CD4-positive, alpha-beta T cell treated with Interleukin-4 for 1 hour (primary cell): ENCODE results near the gene SIDT2.
"Not testable (repeated sequence)": the region's sequence is repeated elsewhere in the genome, so short reads cannot be mapped to it uniquely, and the experiment has no call there.

Experiments
- DNase-seq, 2 donors: peaks; one replicate each; pipeline ENCODE4 v3.0.0-alpha.2; 2020 to 2022

Gene SIDT2

DNA sequence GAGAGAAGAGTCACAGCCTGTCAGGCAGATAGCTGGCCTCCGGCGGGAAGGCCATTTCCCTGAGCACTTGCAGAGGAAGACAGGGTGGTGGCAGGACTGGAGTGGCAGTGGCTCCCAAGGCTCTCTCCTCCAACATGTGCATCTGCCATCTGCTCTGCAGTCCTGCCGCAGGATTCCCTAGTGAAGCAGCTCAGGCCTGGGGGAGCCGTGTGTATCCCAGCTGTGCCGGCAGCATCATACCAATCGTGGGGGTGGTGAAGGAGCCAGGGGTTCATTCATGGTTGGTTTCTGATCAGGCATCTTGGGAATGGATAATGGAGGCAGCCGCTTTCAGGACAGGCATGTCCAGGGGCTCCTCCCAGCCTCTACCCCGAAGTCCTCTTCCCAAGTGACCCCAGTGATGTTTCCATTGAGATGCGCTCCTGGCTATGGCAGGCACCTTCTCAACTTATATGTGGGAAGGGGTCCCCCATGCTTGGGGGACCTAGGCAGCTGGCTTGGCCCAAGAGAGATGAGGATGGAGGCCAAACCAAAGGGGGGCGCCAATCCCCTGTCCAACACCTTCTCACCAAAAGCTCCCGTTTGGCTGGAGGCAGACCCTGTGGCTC, 26.8 kb downstream of the SIDT2 start:
- DNase-seq, result no peak

- not testable (repeated sequence) for DNase-seq
These were observed 27.6 kb downstream of the SIDT2 start for GRCh38 chr11:117206111-117206510.

DNA sequence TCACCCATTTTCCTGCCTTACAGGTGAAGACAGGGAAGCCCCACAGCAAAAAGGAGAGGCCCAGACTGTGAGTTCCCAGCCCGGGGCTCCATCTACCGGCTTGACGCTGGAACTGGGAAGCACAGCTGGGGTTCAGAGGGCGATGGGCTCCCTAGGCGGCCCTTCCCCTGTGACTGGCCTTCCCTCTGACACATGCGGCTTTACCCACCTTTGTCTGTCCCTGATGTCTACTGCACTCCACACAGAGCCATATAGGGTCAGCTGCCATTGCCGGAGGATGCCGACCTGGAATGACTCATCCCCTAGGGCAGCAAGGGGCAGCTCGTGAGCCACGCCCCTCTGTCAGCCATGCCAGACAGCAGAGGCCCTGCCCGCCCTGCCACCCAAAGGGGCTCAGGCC, 28.3 kb downstream of the SIDT2 start:
- not testable (repeated sequence) for DNase-seq

DNA sequence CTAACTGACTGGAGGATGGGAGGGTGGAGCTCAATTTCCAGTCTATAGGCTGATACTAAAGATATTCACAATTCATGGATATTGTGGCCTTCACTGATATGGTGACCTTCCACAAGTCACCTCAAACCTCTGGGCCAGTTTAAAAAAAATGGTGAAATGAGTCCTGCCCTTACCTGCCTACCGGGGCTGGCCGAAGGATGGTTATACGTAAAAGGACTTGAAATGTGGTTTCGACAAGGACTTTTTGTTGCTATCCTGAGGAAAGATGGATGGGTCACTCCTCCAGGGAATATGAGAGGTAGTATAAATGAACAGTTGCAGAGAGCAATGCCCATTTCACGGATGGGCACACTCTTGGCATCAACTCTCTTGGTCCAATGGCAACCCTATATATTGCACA, 28.9 kb downstream of the SIDT2 start:
- not testable (repeated sequence) for DNase-seq

DNA sequence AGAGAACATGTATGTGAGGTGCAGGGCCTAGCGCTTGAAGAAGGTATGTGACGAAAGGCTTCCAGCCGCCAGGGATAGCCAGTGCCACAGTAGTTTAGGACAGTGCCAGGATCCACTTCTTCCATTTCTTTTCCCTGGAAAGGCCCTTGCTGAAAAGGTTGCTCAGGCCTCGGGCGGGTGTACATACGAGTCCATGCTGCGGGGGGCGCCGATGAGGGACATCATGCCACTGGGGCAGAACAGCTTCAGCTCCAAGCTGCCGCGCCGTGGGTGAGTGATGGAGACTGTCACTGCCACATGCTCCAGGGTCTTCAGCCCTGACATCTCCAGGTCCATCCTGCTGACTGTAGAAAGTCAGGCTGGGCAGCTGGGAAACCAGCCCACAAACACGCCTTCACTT, 30.2 kb downstream of the SIDT2 start:
- DNase-seq, result not testable (repeated sequence)

- not testable (repeated sequence) for DNase-seq
These were observed 31.0 kb downstream of the SIDT2 start for GRCh38 chr11:117209351-117210125.

DNA sequence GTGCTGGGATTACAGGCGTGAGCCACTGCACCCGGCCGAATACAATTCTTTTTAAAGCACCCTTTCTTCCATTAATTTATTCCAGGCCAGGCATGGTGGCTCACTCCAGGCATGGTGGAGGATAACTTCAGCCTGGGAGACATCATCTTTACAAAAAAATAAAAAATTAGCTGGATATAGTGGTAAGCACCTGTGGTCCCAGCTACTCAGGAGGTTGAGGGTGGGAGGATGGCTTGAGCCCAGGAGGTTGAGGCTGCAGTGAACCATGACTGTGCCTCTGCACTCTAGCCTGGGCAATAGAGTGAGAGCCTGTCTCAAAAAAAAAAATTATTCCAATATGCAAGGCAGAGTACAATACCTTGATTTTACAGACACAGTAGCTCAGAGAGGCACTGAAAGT, 32.1 kb downstream of the SIDT2 start:
- DNase-seq, result no peak

- DNase-seq, result no peak
These were observed 34.3 kb downstream of the SIDT2 start for GRCh38 chr11:117212697-117213355.

GRCh38 chr11:117214404-117215110, 36.0 kb downstream of the SIDT2 start:
- no peak for DNase-seq

DNA sequence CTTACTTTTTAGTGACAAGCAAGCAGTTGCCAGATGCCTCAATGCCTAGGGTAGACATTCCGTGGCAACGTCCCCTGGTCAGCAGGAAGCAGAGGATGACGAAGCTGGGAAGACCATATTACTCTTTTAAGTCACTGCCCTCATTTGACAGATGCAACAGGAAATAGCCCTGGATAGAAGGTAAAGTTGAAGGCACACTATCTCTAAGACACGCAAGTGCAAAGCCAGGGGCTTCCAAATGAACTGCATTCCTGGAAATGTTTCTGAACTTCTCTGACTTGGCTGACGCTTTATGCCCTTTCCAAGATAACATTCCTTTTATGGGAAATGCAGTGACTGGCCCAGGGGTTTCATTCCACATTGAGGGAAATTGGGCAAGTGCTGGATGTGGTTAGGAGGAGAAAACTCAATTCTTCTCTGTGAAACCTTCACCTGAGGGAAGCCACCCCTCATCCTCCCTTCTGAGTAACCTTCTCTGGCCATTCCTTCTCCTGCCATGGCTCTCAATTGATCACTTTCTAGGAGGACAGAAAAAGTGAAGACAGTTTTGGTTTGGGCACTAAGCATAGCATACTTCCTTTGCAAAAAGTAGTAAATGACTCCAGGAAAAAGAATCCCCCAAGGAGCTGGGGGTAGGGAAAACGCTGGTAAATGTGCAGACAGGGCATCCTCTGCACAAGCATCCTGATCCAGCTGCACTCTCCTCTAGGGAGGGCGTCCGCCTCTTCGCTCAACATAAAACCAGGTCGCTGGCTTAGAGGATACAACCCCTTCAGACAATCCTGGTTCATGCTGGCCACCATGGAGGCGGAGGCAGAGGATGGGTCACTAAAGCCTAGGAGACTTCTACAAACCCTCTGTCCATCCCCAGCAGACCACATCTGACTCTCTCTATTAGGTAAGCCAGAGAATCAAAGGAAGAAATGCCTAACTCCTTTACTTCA, 38.9 kb downstream of the SIDT2 start:
- DNase-seq, result no peak

GRCh38 chr11:117218133-117218915, 39.8 kb downstream of the SIDT2 start:
- DNase-seq, result no peak

DNA sequence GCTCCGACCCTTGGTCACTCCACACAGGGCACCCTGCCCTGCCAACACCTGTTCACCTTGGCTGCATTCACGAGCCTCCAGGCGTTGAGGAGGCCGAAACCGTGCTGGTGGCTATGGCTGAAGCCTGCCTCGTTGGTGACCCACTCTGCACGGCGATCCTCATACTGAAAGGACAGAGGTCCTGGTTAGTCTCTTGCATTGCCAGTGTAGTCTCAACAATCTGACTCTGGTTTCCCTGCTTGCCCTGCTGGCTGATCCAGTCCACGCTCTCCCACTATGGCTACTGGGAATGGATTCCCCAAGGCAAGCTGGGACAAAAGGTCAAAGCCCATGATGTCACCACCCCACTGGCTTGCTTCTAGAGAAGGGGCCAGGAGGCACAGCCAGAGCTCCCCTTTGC, 40.5 kb downstream of the SIDT2 start:
- no peak for DNase-seq

DNA sequence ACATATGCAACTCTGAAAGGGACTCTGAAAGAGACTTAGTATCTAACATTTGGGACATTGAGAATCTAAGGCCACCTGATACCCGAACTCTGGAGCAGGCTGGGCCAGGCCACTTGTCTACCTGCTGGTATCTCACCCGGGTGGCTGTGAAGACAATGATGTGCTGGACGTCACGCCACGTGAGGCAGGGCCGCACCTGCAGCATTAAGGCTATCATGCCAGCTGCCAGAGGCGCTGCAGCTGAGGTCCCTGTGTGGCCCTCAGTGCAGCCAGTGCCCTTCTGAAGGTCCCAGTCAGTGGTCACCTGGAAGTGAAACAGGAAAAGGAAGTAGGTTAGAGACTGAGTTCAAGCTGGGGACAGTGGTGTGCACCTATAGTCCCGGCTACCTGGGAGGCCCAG, 40.9 kb downstream of the SIDT2 start:
- DNase-seq, result no peak

DNA sequence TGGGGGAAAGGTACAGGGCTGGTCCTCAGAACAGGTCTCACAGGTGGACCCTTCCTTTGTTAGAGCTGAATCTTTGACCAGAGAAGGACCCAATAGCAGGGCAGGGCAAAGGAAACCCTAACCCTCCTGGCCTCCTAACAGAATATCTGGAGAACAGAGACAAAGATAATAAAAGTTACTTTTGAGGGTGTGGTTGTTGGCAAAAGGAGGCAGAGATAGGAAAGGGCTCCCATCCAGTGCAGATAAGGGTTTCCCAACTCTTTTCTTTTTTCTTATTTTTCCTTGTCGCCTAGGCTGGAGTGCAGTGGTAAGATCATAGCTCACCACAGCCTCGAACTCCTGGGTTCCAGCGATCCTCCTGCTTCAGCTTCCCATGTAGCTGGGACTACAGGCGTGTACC, 41.5 kb downstream of the SIDT2 start:
- DNase-seq, result no peak

GRCh38 chr11:117220568-117220967, 42.0 kb downstream of the SIDT2 start:
- no peak for DNase-seq

GRCh38 chr11:117220999-117221774, 42.6 kb downstream of the SIDT2 start:
- no peak for DNase-seq

DNA sequence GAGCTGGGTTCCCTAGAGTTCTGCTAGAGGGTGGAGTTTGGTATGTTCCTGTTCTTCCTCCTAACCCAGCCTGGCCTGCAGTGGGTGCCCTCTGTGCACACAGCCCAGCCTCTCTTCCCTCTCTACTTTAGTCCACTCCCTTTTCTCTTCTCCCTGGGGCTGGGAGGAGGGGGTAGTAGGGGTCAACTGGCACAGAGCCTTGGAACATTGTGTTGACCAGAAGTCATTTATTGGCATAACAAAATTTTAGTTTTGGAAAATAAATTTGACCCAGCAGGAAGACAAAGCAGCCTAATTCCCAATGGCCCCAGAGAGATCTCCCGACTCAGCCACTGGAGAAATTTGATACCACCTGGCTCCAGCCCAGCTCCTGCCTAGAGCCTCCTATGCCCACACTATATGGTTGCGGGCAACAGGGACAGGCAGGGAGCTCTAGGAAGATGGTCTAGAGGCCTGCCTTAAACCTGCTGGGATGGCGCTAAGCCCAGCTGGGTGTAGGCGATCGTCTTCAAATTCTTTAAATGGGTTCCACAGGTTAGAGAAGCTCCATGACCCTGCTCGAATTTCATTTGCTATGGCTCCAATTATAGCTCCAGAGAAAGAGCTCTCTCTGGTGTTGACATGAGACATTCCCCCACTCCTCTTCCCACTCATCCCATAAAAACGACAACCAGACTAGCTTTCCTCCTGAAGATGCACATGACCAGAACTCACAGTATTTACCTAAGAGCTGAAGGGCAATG, 43.4 kb downstream of the SIDT2 start:
- DNase-seq, result no peak

DNA sequence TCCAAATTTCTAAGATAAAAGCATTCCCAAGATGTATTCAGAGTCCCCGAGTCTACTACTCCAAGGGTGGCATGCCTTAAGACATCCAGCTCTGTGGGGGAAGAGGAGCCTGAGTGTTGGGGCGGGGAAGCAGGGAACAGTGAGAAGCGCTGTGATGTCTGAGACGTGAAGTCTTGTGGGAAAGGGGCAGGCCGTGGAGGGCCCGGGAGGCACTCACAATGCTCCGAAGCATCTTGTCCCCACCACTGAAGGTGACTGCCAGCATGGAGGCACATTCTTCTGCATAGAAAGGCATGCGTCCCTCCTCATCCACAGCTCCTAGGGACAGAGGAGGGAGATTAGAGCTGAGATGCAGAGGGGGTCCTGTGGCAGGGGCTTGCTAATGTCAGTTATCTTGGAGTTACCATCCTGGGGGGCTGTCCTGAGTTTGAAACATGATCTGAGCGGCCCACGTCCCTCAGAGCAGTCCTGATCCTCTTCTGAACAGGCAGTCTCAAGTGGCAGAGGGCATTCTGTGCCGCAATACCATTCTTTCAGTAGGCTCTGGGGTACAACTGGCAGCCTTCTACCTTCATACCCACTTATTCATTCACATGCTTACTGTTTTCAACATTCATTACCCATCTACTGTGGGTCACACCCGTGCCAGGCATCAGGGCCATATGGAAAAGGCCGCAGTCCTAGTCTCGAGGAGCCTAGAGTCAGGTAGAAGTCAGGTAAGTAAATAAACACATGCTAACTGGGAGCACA, 44.6 kb downstream of the SIDT2 start:
- DNase-seq, result no peak
